ENCODE measurements around the gene ITGBL1. TPM values are rescaled to one million over a fixed set of nuclear protein-coding genes. Genes with fewer than 3 reads are reported as not detected.

The ITGBL1 gene
- total and polyA plus RNA-seq, 2 of the 8 experiments (the other 6 are each of a cell fraction or from before 2014, with no cell fraction given) = not detected

GRCh38 chr13:101512650-101513049 lies 60.2 kb downstream of the ITGBL1 start:
- H4K20me1 ChIP-seq (replicated peaks in 1 of 2; ENCODE audit: control insufficient read depth in 1 of 2, insufficient read depth in 2 of 2, low read length in 2 of 2) = no peaks in the 10 kb centered on the region
- H3K23me2 ChIP-seq (ENCODE audit: low read depth, low read length) = no peaks in the 10 kb centered on the region
- peak overlapping the region; percentile 16; the same call in 1 of the 2 replicates for H2AFZ ChIP-seq (ENCODE audit: low read length)
- H3K79me2 ChIP-seq (ENCODE audit: control insufficient read depth in 1 of 2, insufficient read depth in 2 of 2, low read length in 2 of 2) = no peaks in the 10 kb centered on the region
- no peak overlapping the region for H4K5ac ChIP-seq (ENCODE audit: insufficient read length, low read depth, low read length)
- no peak for DNase-seq (ENCODE audit: low read depth in 1 of 2, low spot score in 2 of 2)
- FAIRE-seq = no peak
- H3K18ac ChIP-seq (ENCODE audit: extremely low read depth, low read length) = no peak overlapping the region
- no peak overlapping the region for H2BK120ac ChIP-seq (replicated peaks; ENCODE audit: low read depth, low read length)
- H3K9me3 ChIP-seq (ENCODE audit: insufficient read depth in 2 of 2, low read depth in 1 of 2, low read length in 1 of 2) = no peaks in the 10 kb centered on the region
- no peak overlapping the region for H3K23ac ChIP-seq (ENCODE audit: insufficient read length)
- no peaks in the 10 kb centered on the region for H3K36me3 ChIP-seq (ENCODE audit: control insufficient read depth in 2 of 4, insufficient read depth in 4 of 4, low read length in 3 of 4)
- H2AK5ac ChIP-seq (ENCODE audit: low read depth, low read length) = no peak overlapping the region
- no peak overlapping the region for H4K8ac ChIP-seq (ENCODE audit: extremely low read depth, insufficient read depth, low read length)
- no peaks in the 10 kb centered on the region for H3K27me3 ChIP-seq (replicated peaks in 1 of 4; ENCODE audit: control insufficient read depth in 3 of 4, extremely low read depth in 1 of 4, insufficient read depth in 3 of 4, low read length in 3 of 4)
- H3K27ac ChIP-seq (ENCODE audit: low read depth, low read length) = no peak overlapping the region
- H3K9ac ChIP-seq (replicated peaks in 1 of 4; ENCODE audit: extremely low read depth in 1 of 4, low read depth in 3 of 4, low read length in 3 of 4) = no peak overlapping the region
- H3K14ac ChIP-seq (ENCODE audit: insufficient read length) = no peak overlapping the region
- H3K56ac ChIP-seq (replicated peaks; ENCODE audit: insufficient read length, low read depth, low read length) = no peak overlapping the region
- no peaks in the 10 kb centered on the region for H3K79me1 ChIP-seq (ENCODE audit: low read depth, low read length)
- H2BK20ac ChIP-seq (ENCODE audit: low read length) = no peak overlapping the region
- no peak overlapping the region for H3K4ac ChIP-seq (replicated peaks; ENCODE audit: insufficient read length, low read depth, low read length)
- ChIA-PET POLR2A (ENCODE audit: partially characterized antibody) (no interaction called here), CTCF (ENCODE audit: partially characterized antibody) (no interaction called here)
- no peak overlapping the region for H3K4me2 ChIP-seq (ENCODE audit: insufficient read depth in 1 of 2, low read depth in 2 of 2, low read length in 2 of 2)
- no peak overlapping the region for H2BK12ac ChIP-seq (ENCODE audit: low read depth, low read length)
- no peak overlapping the region for H3K4me3 ChIP-seq (ENCODE audit: extremely low read depth in 1 of 4, insufficient read depth in 2 of 4, low read depth in 3 of 4, low read length in 4 of 4)
- peaks cover 0 to 6% (median under 1%) of the 10 kb centered on the region in 4 experiments; a peak in 2 of 7 replicates for H3K4me1 ChIP-seq (replicated peaks in 1 of 4; ENCODE audit: control insufficient read depth in 3 of 4, insufficient read depth in 4 of 4, low read length in 3 of 4)
- H2BK15ac ChIP-seq (ENCODE audit: low read length) = no peak overlapping the region
- no peak overlapping the region for H2BK5ac ChIP-seq (ENCODE audit: low read depth, low read length)
- 57% methylated on average over 1 of the region's 1 CpG; no CpG with 5 or more reads in 1 of the 2 experiments for WGBS, 2 experiments (ENCODE audit: extremely low coverage in 1 of 2, insufficient coverage in 1 of 2, insufficient read length in 1 of 2, insufficient replicate concordance in 2 of 2, low coverage in 1 of 2, low lambda C conversion rate in 2 of 2, missing lambda C conversion rate in 1 of 2)
- no peak overlapping the region for H4K91ac ChIP-seq (replicated peaks; ENCODE audit: insufficient read length, low read length)
- TF ChIP-seq KDM1A (IDR thresholded peaks at IDR 0.05; ENCODE audit: borderline replicate concordance, low read length) = no peak
- TF ChIP-seq BCL11A (IDR thresholded peaks at IDR 0.05; ENCODE audit: low read depth in 2 of 2, low read length in 2 of 2) = no peak
